HG02588 (cell line): ENCODE measurements around the gene CDH13.

Experiments
- ATAC-seq: cut with Tn5 transposase; IDR thresholded peaks from one replicate; pipeline ENCODE4 v1.9.1; 2021; ENCODE audit warnings: mild to moderate bottlenecking, moderate library complexity; ENCODE audit not compliant: unreplicated experiment

CDH13 gene

DNA sequence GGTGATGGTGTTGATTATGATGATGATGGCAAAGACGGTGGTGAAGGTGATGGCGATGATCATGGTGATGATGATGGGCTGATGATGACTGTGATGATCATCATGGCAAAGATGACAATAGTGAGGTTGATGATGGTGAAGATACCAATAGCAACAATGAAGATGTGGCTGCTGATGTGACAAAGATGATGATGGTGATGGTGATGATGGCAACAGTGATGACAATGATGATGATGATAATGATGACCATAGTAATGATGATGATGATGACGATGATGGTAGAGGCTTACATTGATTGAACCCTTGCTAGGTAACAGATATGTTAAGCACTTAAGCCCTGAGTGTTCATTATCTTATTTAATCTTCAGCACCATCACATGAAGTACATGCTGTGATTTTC, 817.2 kb downstream of the CDH13 start:
- no peak for ATAC-seq

- no peak for ATAC-seq
Measured at GRCh38 chr16:83447560-83447959, 820.8 kb downstream of the CDH13 start.

GRCh38 chr16:83449861-83450260, 823.1 kb downstream of the CDH13 start:
- ATAC-seq, result no peak

GRCh38 chr16:83453977-83454376, 827.2 kb downstream of the CDH13 start:
- peak; percentile 52 for ATAC-seq

DNA sequence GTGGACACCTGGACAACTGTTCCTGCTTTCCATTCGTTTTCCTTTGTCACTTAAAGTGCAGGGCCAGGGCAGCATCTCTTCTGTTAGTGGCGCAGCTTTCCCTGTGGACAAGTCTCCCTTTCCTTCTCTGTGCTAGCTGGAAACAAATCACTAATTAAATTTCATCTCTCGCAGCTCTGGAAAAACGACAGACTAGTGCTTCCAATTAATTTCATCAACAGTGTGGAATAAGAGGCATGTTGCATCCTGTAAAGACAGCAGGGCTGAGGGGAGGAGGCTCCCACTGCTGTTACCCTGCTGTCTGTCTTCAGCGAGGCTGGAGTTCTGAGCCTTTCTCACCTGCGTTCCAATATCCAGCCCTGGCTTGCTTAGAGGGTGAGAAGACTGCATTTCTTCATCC, 828.9 kb downstream of the CDH13 start:
- ATAC-seq, result no peak

- ATAC-seq, result no peak
Measured at GRCh38 chr16:83456934-83457333, 830.2 kb downstream of the CDH13 start.

DNA sequence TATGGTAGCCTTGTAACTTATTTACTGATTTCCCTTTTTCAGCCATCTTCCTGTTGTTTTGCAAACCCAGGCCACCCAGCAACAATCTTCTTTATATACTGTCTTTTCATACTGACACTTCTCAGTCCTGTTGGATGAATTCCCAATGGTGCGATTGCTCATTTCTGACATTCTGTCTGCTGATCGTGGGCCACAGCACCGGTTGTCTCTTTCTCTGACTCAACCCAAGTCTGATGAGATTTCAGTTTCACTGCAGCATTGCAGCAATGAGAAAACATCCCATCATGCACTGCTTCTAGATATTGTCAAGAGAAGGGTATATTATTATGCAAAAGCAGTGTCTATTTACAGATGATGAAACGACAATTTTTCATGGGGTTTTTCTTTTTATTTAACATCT, 831.8 kb downstream of the CDH13 start:
- peak; percentile 81 for ATAC-seq

DNA sequence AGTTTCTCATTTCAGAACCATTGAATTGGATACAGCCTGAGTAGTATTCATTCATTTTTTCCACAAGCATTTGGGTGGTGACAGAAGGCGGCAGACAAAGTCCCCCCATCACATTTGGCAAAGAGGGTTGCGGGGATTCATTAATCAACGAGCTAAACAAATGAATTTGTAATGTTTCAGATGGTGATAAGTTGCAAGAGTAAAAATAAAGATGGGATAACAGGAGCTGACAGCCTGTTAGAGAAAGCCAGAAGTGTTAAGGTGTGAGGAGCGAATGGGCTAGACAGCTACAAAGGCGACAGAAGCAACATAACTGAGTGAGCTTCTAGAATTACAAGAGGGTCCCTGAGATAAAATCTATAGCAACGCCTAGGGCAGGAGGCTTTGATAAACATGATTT, 838.2 kb downstream of the CDH13 start:
- no peak for ATAC-seq

GRCh38 chr16:83470416-83470815, 843.6 kb downstream of the CDH13 start:
- ATAC-seq, result no peak

- no peak for ATAC-seq
Measured at GRCh38 chr16:83472776-83473501, 846.2 kb downstream of the CDH13 start.

DNA sequence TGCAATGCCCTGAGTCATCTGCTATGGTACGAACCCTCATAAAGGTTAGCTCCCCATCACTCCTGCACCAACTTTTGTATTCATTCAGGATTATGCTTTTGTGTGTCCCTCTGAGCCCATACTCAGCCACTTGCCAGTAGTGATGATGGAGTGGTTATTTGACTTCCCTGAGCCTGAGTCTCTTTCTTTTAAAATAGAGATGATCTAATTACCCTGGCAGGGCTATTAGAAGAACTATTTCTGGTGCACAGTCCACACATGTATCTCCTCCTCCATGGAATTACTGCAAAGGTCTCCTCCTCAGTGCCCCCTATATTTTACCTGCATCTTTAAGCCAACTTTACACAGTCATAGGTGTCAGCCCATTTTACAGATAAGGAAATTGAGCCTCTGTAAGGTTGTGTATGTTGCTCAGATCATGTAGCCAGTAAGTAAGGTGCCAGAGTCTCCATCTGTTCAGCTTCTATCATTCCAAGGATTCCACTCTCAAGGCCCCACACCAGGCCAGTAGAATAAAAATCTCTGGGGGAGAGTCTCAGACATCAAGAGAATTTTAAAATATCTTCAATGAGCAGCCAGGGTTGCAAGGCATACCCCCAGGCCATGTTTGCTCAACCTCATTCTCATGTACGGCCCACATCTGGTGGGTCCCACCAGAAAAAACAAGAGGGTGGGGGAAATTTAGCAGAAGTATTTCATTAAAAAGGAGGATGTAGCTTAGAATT, 847.3 kb downstream of the CDH13 start:
- ATAC-seq, result no peak

DNA sequence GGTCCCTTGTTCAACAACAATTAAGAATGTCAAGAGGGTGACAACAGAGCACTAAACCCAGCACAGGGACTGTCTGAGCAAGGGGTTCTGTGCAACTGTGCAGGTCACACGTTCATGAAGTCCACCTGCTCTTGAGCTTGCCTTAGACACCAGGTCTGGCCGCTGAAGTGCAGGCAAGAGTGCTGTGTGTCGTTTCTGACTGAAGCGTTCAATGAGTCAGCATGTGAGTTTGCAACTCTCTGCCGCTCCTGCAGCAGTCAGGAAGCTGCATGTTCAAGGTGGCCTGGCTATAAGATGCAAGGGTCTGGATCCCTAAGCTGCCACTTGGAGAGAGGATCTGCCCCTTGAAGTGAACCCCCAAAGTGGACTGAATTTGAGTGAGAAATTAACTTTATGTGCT, 848.3 kb downstream of the CDH13 start:
- ATAC-seq, result no peak

GRCh38 chr16:83481589-83481988, 854.8 kb downstream of the CDH13 start:
- ATAC-seq, result no peak

- no peak for ATAC-seq
Measured at GRCh38 chr16:83482545-83483162, 855.9 kb downstream of the CDH13 start.

- ATAC-seq, result no peak
Measured at GRCh38 chr16:83490073-83490472, 863.3 kb downstream of the CDH13 start.

GRCh38 chr16:83494459-83494858, 867.7 kb downstream of the CDH13 start:
- no peak for ATAC-seq

- ATAC-seq, result no peak
Measured at GRCh38 chr16:83501481-83501880, 874.7 kb downstream of the CDH13 start.

DNA sequence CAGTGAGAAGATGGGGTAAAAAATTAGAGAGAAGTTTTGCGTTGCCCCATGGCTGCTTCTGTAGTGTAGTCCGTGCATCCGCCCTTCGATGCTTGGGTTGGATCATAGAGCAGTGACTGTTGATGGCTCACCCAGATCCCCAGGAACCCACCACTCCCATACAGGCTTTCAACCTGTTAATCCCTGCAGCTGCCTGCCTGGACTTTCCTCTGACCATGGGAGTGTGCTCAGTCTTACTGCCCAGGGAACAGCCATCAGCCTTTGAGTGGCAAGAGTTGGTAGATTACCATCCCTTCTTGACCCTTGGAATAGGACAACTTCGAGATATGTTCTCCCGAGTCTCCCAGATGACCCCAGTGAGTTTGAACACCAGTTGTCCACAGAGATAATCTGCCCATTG, 881.5 kb downstream of the CDH13 start:
- ATAC-seq, result no peak

DNA sequence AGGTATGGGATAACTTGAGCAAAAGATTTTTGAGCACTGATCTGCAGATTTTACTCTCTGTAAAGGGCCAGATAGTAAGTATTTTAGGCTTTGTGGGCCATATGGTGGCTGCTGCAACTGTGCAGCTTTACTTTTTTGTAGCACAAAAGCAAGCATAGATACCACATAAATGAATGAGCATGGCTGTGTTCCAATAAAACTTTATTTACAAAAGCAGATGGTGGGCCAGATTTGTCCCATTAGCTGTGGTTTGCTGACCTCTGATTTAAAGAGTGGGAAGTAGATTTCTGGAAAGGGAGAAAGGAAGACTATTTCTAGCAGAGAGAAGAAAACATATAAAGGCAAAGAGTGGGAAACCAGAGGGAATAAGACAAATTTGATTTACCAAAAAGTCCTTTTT, 882.5 kb downstream of the CDH13 start:
- no peak for ATAC-seq

DNA sequence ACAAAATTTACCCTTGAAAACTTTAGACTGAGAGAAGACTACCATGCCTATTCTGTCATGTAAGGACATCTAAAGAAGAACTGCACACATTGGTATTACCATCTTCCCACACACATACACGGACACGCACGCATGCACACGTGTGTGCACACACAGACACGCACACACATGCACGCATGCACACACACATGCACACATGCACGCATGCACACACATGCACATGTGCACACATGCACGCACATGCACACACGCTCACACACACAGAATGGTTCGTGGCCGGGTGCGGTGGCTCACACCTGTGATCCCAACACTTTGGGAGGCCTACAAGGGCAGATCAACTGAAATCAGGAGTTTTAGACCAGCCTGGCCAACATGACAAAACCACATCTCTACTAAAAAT, 884.1 kb downstream of the CDH13 start:
- ATAC-seq, result no peak

GRCh38 chr16:83513008-83513755, 886.4 kb downstream of the CDH13 start:
- no peak for ATAC-seq
